K562 (cell line): ENCODE results near the gene LAMA3. TPM values are rescaled to one million over a fixed set of nuclear protein-coding genes. Genes with fewer than 3 reads are reported as not detected.

ENCODE experiments used
- ASH1L ChIP-seq: fragments of 450-650 bp; IDR thresholded peaks from 2 replicates; pipeline ENCODE4 v1.6.1; 2018; ENCODE audit warnings: borderline replicate concordance, mild to moderate bottlenecking, low read depth; ENCODE audit not compliant: partially characterized antibody
- POLR2AphosphoS5 ChIP-seq: IDR thresholded peaks from 2 replicates; pipeline ENCODE4 v1.6.1; 2011; ENCODE audit warnings: mild to moderate bottlenecking, low read depth, low read length, moderate library complexity; ENCODE audit not compliant: control insufficient read depth, insufficient read depth
- polyA plus RNA-seq, 8 experiments: library from polyadenylated mRNA; depleted of rRNA in 4 of 8; stranded (reverse) in 5 of 8; unstranded in 3 of 8; fragments of >200 nt; fragmentation: Nextera tagmentation in 2 of 8; fragmentation: Illumina TruSeq in 1 of 8; extraction: Ambion mirVana in 2 of 8; extraction: Trizol in 1 of 8; gene quantifications; 2 replicates each; pipeline versions ENCODE4 v1.2.1 to v1.2.3, GENCODE V29; 2011 to 2014; ENCODE audit warnings: inconsistent platforms in 1 of 8, missing spikeins in 1 of 8
- total RNA-seq, 7 experiments: library from RNA; depleted of rRNA in 6 of 7; stranded (reverse); fragments of >200 nt in 6 of 7; fragmentation: Illumina TruSeq in 2 of 7; extraction: Trizol in 2 of 7; gene quantifications; 2 replicates each; pipeline versions ENCODE4 v1.2.1 to v1.2.3, GENCODE V29; 2011 to 2021; ENCODE audit warnings: low replicate concordance in 1 of 7
- TF ChIP-seq, protein P1 (sequence below): fragments of 450-650 bp; IDR thresholded peaks from 2 replicates; pipeline ENCODE4 v1.6.1; 2016; ENCODE audit warnings: low read depth

The LAMA3 gene
- total and polyA plus RNA-seq, 9 of the 15 experiments (the other 6 are each of a cell fraction or from before 2014, with no cell fraction given) = 0.07 TPM; not detected in 8

DNA sequence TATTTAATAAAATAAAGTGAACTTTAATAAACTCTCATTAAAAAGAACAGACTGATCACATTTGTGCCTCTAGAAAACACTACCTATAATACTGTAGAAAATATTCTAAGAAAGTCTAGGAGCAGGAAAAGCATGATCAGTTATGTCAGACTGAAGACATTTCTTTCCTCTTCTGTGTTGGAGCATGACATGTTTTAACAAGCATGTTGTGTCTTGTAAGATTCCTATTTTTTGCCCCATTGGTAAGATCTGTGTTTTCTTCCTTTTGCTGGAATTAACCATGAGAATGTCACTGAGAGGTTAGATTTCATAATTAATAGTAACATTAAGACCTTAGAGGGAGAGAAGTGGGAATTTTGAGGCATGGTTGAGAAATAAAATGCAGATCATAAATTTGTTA is 27.7 kb downstream of the LAMA3 start (continued):
- TF ChIP-seq, protein P1, sequence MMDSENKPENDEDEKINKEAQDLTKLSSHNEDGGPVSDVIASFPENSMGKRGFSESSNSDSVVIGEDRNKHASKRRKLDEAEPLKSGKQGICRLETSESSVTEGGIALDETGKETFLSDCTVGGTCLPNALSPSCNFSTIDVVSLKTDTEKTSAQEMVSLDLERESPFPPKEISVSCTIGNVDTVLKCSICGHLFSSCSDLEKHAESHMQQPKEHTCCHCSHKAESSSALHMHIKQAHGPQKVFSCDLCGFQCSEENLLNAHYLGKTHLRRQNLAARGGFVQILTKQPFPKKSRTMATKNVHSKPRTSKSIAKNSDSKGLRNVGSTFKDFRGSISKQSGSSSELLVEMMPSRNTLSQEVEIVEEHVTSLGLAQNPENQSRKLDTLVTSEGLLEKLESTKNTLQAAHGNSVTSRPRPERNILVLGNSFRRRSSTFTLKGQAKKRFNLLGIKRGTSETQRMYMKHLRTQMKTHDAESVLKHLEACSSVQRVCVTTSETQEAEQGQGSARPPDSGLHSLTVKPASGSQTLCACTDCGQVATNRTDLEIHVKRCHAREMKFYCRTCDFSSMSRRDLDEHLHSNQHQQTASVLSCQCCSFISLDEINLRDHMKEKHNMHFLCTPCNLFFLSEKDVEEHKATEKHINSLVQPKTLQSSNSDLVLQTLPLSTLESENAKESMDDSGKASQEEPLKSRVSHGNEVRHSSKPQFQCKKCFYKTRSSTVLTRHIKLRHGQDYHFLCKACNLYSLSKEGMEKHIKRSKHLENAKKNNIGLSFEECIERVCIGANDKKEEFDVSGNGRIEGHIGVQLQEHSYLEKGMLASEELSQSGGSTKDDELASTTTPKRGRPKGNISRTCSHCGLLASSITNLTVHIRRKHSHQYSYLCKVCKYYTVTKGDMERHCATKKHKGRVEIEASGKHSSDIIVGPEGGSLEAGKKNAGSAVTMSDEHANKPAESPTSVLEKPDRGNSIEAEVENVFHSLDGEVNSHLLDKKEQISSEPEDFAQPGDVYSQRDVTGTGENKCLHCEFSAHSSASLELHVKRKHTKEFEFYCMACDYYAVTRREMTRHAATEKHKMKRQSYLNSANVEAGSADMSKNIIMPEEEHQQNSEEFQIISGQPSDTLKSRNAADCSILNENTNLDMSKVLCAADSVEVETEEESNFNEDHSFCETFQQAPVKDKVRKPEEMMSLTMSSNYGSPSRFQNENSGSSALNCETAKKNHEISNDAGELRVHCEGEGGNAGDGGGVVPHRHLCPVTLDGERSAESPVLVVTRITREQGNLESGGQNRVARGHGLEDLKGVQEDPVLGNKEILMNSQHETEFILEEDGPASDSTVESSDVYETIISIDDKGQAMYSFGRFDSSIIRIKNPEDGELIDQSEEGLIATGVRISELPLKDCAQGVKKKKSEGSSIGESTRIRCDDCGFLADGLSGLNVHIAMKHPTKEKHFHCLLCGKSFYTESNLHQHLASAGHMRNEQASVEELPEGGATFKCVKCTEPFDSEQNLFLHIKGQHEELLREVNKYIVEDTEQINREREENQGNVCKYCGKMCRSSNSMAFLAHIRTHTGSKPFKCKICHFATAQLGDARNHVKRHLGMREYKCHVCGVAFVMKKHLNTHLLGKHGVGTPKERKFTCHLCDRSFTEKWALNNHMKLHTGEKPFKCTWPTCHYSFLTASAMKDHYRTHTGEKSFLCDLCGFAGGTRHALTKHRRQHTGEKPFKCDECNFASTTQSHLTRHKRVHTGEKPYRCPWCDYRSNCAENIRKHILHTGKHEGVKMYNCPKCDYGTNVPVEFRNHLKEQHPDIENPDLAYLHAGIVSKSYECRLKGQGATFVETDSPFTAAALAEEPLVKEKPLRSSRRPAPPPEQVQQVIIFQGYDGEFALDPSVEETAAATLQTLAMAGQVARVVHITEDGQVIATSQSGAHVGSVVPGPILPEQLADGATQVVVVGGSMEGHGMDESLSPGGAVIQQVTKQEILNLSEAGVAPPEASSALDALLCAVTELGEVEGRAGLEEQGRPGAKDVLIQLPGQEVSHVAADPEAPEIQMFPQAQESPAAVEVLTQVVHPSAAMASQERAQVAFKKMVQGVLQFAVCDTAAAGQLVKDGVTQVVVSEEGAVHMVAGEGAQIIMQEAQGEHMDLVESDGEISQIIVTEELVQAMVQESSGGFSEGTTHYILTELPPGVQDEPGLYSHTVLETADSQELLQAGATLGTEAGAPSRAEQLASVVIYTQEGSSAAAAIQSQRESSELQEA = no peak
- TF ChIP-seq POLR2AphosphoS5 = no peak
- no peak for TF ChIP-seq ASH1L
